HG03460 (cell line): ENCODE data around the gene SGMS1.
"Not testable (repeated sequence)": the region's sequence is repeated elsewhere in the genome, so short reads cannot be mapped to it uniquely, and the experiment has no call there.

Source experiments
- ATAC-seq: cut with Tn5 transposase; IDR thresholded peaks from one replicate; pipeline ENCODE4 v1.9.1; 2021; ENCODE audit not compliant: unreplicated experiment

The SGMS1 gene

GRCh38 chr10:50560370-50560769, 63.4 kb downstream of the SGMS1 start:
- ATAC-seq: no peak

GRCh38 chr10:50558371-50558770, 65.4 kb downstream of the SGMS1 start:
- ATAC-seq: no peak

- ATAC-seq: no peak
Measured at GRCh38 chr10:50557130-50557682, 66.5 kb downstream of the SGMS1 start.

GRCh38 chr10:50556237-50557120, 67.3 kb downstream of the SGMS1 start:
- no peak for ATAC-seq

- no peak for ATAC-seq
Measured at GRCh38 chr10:50554995-50555568, 68.7 kb downstream of the SGMS1 start.

GRCh38 chr10:50554376-50554994, 69.3 kb downstream of the SGMS1 start:
- no peak for ATAC-seq

GRCh38 chr10:50552771-50553535, 70.8 kb downstream of the SGMS1 start:
- ATAC-seq: no peak

- ATAC-seq: no peak
Measured at GRCh38 chr10:50552308-50552707, 71.4 kb downstream of the SGMS1 start.

GRCh38 chr10:50551894-50552293, 71.9 kb downstream of the SGMS1 start:
- no peak for ATAC-seq

- ATAC-seq: no peak
Measured at GRCh38 chr10:50550291-50550839, 73.4 kb downstream of the SGMS1 start.

GRCh38 chr10:50549186-50549585, 74.6 kb downstream of the SGMS1 start:
- ATAC-seq: not testable (repeated sequence)

- ATAC-seq: not testable (repeated sequence)
Measured at GRCh38 chr10:50548481-50548880, 75.3 kb downstream of the SGMS1 start.

GRCh38 chr10:50546287-50546686, 77.5 kb downstream of the SGMS1 start:
- not testable (repeated sequence) for ATAC-seq

GRCh38 chr10:50545846-50546245, 77.9 kb downstream of the SGMS1 start:
- no peak for ATAC-seq

GRCh38 chr10:50544857-50545429, 78.8 kb downstream of the SGMS1 start:
- no peak for ATAC-seq

- no peak for ATAC-seq
Measured at GRCh38 chr10:50544095-50544856, 79.5 kb downstream of the SGMS1 start.

- no peak for ATAC-seq
Measured at GRCh38 chr10:50542871-50543270, 80.9 kb downstream of the SGMS1 start.

- ATAC-seq: no peak
Measured at GRCh38 chr10:50541921-50542320, 81.8 kb downstream of the SGMS1 start.

GRCh38 chr10:50541317-50541716, 82.4 kb downstream of the SGMS1 start:
- no peak for ATAC-seq

- ATAC-seq: peak; percentile 4
Measured at GRCh38 chr10:50540826-50541122, 83.0 kb downstream of the SGMS1 start.
